Measurements from ENCODE around the gene PAK1IP1.
"Not testable (repeated sequence)": the region's sequence is repeated elsewhere in the genome, so short reads cannot be mapped to it uniquely, and the experiment has no call there.

Gene PAK1IP1

DNA sequence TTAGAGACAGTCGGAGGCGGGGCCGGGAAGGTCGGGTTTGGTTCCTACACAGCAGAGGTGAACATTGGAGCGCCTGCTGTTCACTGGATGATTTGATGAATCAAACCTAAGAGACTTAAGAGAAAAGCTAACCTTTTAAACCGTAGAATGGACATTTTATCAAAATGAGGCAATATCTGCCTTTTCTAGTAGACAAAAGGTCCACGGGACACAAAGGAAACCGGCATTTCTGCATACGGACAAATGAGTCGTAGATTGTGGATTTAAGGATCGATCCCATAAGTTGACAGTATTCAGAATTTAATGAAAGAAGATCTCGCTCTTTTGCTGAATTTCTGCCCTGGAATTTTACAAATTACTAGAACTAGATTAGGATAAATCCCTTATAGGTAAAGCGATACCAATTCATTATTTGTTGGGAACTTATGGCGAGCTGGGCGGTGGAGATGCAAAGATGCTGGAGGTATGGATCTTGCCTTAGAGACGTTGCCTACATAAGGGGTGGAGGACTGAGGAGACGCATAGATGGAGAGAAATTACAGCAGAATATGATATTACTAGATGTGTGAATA is 400 bp downstream of the PAK1IP1 start:
- peak overlapping the region; percentile 79 for H3K4me3 ChIP-seq (replicated peaks; ENCODE audit: low read depth, low read length)
- TF ChIP-seq, protein P1, sequence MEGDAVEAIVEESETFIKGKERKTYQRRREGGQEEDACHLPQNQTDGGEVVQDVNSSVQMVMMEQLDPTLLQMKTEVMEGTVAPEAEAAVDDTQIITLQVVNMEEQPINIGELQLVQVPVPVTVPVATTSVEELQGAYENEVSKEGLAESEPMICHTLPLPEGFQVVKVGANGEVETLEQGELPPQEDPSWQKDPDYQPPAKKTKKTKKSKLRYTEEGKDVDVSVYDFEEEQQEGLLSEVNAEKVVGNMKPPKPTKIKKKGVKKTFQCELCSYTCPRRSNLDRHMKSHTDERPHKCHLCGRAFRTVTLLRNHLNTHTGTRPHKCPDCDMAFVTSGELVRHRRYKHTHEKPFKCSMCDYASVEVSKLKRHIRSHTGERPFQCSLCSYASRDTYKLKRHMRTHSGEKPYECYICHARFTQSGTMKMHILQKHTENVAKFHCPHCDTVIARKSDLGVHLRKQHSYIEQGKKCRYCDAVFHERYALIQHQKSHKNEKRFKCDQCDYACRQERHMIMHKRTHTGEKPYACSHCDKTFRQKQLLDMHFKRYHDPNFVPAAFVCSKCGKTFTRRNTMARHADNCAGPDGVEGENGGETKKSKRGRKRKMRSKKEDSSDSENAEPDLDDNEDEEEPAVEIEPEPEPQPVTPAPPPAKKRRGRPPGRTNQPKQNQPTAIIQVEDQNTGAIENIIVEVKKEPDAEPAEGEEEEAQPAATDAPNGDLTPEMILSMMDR (IDR thresholded peaks at IDR 0.05; ENCODE audit: low read depth, low read length, missing control alignments), result no peak
- DNase-seq (ENCODE audit: extremely low read depth, low read depth), result no peak

DNA sequence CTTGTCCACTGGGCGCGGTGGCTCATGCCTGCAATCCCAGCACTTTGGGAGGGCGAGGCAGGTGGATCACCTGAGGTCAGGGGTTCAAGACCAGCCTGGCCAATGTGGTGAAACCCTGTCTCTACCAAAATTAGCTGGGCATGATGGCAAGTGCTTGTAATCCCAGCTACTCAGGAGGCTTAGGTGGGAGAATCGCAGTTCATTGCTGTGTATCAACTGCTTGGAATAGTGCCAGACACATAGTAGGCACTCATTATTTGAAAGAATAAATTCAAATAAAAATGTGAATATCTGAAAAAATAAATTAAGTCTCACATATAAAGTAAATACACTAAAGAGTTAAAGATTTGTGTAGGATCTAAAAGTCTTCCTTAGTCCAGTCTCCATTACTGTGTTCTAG is 1.9 kb downstream of the PAK1IP1 start:
- peak overlapping the region; percentile 79 for H3K4me3 ChIP-seq (replicated peaks; ENCODE audit: low read depth, low read length)
- TF ChIP-seq, protein P1 (IDR thresholded peaks at IDR 0.05; ENCODE audit: low read depth, low read length, missing control alignments), result no peak
- no peak for DNase-seq (ENCODE audit: extremely low read depth, low read depth)

DNA sequence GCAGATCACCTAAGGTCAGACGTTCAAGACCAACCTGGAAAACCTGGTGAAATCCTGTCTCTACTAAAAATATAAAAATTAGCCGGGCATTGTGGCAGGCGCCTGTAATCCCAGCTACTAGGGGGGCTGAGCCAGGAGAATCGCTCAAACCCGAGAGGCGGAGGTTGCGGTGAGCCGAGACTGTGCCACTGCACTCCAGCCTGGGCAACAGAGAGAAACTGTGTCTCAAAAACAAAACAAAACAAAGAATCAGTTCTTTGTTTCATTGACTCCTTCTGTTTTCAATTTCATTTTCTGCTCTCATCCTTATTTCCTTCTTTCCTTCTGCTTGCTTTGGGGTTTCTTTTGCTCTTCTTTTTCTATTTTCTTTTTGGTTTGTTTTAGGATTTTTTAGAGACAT is 19.2 kb downstream of the PAK1IP1 start:
- no peak for DNase-seq (ENCODE audit: extremely low read depth, low read depth)
- TF ChIP-seq, protein P1 (IDR thresholded peaks at IDR 0.05; ENCODE audit: low read depth, low read length, missing control alignments), result no peak
- H3K4me3 ChIP-seq (replicated peaks; ENCODE audit: low read depth, low read length), result no peak overlapping the region

DNA sequence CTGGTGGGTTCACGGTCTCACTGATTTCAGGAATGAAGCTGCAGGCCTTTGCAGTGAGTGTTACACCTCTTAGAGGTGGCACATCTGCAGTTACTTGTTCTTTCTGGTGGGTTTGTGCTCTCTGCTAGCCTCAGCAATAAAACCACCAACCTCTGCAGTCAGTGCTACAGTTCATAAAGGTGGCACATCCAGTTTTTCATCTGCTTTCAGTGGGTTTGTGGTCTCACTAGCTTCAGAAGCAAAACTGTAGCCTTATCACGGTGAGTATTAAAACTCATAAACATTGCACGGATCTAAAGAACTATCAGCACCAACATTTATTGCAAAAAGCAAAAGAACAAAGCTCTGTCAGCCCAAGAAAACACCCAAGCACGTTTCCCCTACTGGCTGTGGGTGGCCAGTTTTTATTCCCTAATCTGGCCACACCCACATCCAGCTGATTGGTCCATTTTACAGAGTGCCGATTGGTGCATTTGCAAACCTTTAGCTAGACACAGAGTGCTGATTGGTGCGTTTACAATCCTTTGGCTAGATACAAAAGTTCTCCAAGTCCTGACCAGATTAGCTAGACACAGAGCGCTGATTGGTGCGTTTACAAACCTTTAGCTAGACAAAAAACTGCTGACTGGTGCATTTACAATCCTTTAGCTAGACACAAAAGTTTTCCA is 24.7 kb downstream of the PAK1IP1 start:
- no peak for DNase-seq (ENCODE audit: extremely low read depth, low read depth)
- TF ChIP-seq, protein P1 (IDR thresholded peaks at IDR 0.05; ENCODE audit: low read depth, low read length, missing control alignments), result no peak
- H3K4me3 ChIP-seq (replicated peaks; ENCODE audit: low read depth, low read length), result peak overlapping the region; percentile 45

DNA sequence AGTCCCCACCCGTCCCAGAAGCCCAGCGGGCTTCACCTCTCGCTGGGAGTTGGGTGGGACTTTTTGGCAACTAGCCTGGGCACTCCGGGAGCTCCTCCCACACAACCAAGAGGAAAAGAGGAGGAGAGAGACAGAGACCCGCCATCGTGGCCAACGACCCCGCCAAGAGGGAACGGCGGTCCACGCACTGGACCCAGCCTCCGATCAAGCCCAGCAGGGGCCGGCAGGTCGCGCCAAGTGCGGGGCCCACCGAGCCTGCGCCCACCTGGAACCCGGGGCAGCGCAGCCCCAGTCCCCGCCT is 25.1 kb downstream of the PAK1IP1 start:
- no peak for DNase-seq (ENCODE audit: extremely low read depth, low read depth)
- peak overlapping the region; percentile 45 for H3K4me3 ChIP-seq (replicated peaks; ENCODE audit: low read depth, low read length)
- TF ChIP-seq, protein P1 (IDR thresholded peaks at IDR 0.05; ENCODE audit: low read depth, low read length, missing control alignments), result no peak

DNA sequence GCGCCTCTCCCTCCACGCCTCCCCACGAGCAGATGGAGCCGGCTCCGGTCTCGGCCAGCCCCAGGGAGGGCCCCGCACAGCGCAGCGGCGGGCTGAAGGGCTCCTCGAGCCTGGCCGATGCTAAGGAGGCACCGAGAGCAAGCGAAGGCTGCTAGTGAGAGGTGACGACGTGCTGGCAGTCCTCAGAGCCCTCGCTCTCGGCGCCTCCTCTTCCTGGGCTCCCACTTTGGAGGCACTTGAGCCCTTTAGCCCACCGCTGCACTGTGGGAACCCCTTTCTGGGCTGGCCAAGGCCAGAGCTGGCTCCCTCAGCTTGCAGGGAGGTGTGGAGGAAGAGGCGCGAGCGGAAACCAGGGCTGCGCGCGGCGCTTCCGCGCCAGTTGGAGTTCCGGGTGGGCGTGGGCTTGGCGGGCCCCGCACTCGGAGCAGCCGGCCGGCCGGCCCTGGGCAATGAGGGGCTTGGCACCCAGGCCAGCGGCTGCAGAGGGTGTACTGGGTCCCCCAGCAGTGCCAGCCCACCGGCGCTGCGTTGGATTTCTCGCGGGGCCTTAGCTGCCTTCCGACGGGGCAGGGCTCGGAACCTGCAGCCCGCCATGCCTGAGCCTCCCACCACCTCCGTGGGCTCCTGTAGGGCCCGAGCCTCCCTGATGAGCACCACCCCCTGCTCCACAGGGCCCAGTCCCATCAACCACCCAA is 25.6 kb downstream of the PAK1IP1 start:
- peak overlapping the region; percentile 45 for H3K4me3 ChIP-seq (replicated peaks; ENCODE audit: low read depth, low read length)
- DNase-seq (ENCODE audit: extremely low read depth, low read depth), result no peak
- TF ChIP-seq, protein P1 (IDR thresholded peaks at IDR 0.05; ENCODE audit: low read depth, low read length, missing control alignments), result no peak

DNA sequence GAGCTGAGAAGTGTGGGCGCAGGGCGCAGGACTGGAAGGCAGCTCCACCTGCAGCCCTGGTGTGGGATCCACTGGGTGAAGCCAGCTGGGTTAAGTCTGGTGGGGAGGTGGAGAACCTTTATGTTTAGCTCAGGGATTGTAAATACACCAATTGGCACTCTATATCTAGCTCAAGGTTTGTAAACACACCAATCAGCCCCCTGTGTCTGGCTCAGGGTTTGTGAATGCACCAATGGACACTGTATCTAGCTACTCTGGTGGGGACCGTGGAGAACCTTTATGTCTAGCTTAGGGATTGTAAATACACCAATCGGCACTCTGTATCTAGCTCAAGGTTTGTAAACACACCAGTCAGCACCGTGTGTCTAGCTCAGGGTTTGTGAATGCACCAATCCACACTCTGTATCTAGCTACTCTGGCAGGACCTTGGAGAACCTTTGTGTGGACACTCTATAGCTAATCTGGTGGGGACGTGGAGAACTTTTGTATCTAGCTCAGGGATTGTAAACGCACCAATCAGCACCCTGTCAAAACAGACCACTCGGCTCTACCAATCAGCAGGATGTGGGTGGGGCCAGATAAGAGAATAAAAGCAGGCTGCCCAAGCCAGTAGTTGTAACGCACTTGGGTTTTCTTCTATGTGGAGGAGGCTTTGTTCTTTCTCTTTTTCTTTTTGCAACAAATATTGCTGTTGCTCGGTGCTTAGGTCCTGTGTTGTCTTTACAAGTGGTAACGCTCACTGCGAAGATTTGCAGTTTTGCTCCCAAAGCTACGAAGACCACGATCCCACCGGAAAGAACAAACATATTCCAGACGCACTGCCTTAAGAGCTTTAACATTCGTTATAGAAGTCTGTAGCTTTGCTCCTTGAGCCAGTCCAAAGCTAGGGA is 26.4 kb downstream of the PAK1IP1 start:
- not testable (repeated sequence) for DNase-seq (ENCODE audit: extremely low read depth, low read depth)
- H3K4me3 ChIP-seq (replicated peaks; ENCODE audit: low read depth, low read length), result peak overlapping the region; percentile 45

Data from HFF-Myc (cell line).